ENCODE results near the gene EVI2A. TPM values are rescaled to one million over a fixed set of nuclear protein-coding genes. Genes with fewer than 3 reads are reported as not detected.

The EVI2A gene
- total and polyA plus RNA-seq, 2 experiments from 2014 or later: 1.3 TPM; not detected in 1

DNA sequence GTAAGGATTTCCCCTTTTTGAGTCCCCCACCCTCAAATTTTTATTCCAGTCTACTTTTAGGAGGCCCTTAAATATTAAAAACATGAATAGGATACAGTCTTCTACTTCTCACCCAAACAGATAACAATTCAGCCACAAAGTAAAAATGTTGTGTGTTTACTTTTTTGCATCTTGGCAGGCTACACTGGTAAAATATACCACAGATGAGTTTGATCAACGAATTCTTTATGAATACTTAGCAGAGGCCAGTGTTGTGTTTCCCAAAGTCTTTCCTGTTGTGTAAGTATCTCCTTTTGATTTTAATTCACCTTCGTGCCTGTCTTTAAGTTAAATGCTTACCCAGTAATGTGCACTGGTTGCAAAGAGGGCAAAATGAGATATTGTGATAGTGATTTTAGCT lies 35.7 kb upstream of the EVI2A start:
- H2AFZ ChIP-seq: no peak overlapping the region
- no peaks in the 10 kb centered on the region for H3K27me3 Mint-ChIP-seq (ENCODE audit: insufficient read depth, low read depth, poor library complexity)
- H3K4me1 Mint-ChIP-seq: peaks cover 2% of the 10 kb centered on the region; the same call in 2 of the 3 replicates
- DNase-seq (ENCODE audit: low spot score): no peak
- no peak for ATAC-seq
- peak overlapping the region; percentile 3; the same call in 1 of the 2 replicates for H3K27ac ChIP-seq (ENCODE audit: low read depth)
- TF ChIP-seq POLR2AphosphoS5 (IDR thresholded peaks at IDR 0.05; ENCODE audit: low read depth) (no peak), CREB1 (CRISPR knock-in tag; IDR thresholded peaks at IDR 0.05; ENCODE audit: low read depth) (no peak)
- TF ChIP-seq, protein P1, sequence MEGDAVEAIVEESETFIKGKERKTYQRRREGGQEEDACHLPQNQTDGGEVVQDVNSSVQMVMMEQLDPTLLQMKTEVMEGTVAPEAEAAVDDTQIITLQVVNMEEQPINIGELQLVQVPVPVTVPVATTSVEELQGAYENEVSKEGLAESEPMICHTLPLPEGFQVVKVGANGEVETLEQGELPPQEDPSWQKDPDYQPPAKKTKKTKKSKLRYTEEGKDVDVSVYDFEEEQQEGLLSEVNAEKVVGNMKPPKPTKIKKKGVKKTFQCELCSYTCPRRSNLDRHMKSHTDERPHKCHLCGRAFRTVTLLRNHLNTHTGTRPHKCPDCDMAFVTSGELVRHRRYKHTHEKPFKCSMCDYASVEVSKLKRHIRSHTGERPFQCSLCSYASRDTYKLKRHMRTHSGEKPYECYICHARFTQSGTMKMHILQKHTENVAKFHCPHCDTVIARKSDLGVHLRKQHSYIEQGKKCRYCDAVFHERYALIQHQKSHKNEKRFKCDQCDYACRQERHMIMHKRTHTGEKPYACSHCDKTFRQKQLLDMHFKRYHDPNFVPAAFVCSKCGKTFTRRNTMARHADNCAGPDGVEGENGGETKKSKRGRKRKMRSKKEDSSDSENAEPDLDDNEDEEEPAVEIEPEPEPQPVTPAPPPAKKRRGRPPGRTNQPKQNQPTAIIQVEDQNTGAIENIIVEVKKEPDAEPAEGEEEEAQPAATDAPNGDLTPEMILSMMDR (conservative IDR thresholded peaks at IDR 0.05; ENCODE audit: low read depth in 2 of 2): no peak
- TF ChIP-seq, protein P2, sequence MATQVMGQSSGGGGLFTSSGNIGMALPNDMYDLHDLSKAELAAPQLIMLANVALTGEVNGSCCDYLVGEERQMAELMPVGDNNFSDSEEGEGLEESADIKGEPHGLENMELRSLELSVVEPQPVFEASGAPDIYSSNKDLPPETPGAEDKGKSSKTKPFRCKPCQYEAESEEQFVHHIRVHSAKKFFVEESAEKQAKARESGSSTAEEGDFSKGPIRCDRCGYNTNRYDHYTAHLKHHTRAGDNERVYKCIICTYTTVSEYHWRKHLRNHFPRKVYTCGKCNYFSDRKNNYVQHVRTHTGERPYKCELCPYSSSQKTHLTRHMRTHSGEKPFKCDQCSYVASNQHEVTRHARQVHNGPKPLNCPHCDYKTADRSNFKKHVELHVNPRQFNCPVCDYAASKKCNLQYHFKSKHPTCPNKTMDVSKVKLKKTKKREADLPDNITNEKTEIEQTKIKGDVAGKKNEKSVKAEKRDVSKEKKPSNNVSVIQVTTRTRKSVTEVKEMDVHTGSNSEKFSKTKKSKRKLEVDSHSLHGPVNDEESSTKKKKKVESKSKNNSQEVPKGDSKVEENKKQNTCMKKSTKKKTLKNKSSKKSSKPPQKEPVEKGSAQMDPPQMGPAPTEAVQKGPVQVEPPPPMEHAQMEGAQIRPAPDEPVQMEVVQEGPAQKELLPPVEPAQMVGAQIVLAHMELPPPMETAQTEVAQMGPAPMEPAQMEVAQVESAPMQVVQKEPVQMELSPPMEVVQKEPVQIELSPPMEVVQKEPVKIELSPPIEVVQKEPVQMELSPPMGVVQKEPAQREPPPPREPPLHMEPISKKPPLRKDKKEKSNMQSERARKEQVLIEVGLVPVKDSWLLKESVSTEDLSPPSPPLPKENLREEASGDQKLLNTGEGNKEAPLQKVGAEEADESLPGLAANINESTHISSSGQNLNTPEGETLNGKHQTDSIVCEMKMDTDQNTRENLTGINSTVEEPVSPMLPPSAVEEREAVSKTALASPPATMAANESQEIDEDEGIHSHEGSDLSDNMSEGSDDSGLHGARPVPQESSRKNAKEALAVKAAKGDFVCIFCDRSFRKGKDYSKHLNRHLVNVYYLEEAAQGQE (IDR thresholded peaks at IDR 0.05; ENCODE audit: unreplicated experiment): no peak
- H3K36me3 Mint-ChIP-seq (ENCODE audit: low read depth): peaks cover 13% of the 10 kb centered on the region; the same call in 2 of the 3 replicates
- H3K27me3 ChIP-seq (ENCODE audit: insufficient read depth): no peaks in the 10 kb centered on the region
- H3K4me1 ChIP-seq (ENCODE audit: insufficient read depth): no peaks in the 10 kb centered on the region
- no peak overlapping the region for H3K27ac Mint-ChIP-seq
- no peaks in the 10 kb centered on the region for H4K20me1 ChIP-seq (replicated peaks; ENCODE audit: insufficient read depth)
- H3K36me3 ChIP-seq (ENCODE audit: insufficient read depth): peaks cover 3% of the 10 kb centered on the region; the same call in 1 of the 2 replicates
- no peak overlapping the region for H3K4me3 ChIP-seq
- no peak overlapping the region for H3K4me3 Mint-ChIP-seq
- H3K4me2 ChIP-seq: no peak overlapping the region
- no peaks in the 10 kb centered on the region for H3F3A ChIP-seq (replicated peaks; ENCODE audit: low read depth)
- H3K79me2 ChIP-seq (replicated peaks; ENCODE audit: insufficient read depth): no peaks in the 10 kb centered on the region
- no peaks in the 10 kb centered on the region for H3K9me2 ChIP-seq (ENCODE audit: insufficient read depth)
- no peaks in the 10 kb centered on the region for H3K9me3 Mint-ChIP-seq

DNA sequence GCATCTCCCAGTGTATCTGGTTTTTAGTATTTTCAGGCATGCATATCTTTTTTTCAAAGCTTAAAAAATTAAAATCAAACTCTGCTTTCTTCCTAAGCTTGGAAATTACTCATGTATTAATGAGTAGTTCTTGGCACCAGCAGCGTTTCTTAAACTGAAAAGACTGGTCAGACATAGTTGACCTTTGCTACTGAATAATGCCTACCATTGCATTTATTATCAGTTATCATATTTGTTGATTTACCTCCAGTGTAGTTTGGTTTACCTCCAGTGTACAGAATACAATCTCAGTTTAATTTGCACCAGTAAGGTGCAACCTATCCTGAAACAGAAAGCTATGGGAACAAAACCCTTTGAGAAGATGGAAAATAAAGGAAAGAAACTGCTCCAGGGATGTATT lies 34.5 kb upstream of the EVI2A start:
- no peak overlapping the region for H3K4me2 ChIP-seq
- no peaks in the 10 kb centered on the region for H3F3A ChIP-seq (replicated peaks; ENCODE audit: low read depth)
- Mint-ChIP-seq H3K4me1 (no peaks in the 10 kb centered on the region), H3K4me3 (no peak overlapping the region), H3K27me3 (ENCODE audit: insufficient read depth, low read depth, poor library complexity) (no peaks in the 10 kb centered on the region), H3K27ac (no peak overlapping the region), H3K9me3 (no peaks in the 10 kb centered on the region), H3K36me3 (ENCODE audit: low read depth) (peaks cover 10% of the 10 kb centered on the region; the same call in 2 of the 3 replicates)
- H3K4me3 ChIP-seq: no peak overlapping the region
- H3K79me2 ChIP-seq (replicated peaks; ENCODE audit: insufficient read depth): no peaks in the 10 kb centered on the region
- DNase-seq (ENCODE audit: low spot score) (no peak), ATAC-seq (no peak)
- no peaks in the 10 kb centered on the region for H3K27me3 ChIP-seq (ENCODE audit: insufficient read depth)
- no peaks in the 10 kb centered on the region for H3K9me2 ChIP-seq (ENCODE audit: insufficient read depth)
- no peaks in the 10 kb centered on the region for H3K4me1 ChIP-seq (ENCODE audit: insufficient read depth)
- H4K20me1 ChIP-seq (replicated peaks; ENCODE audit: insufficient read depth): no peaks in the 10 kb centered on the region
- no peak overlapping the region for H2AFZ ChIP-seq
- peaks cover 3% of the 10 kb centered on the region; the same call in 1 of the 2 replicates for H3K36me3 ChIP-seq (ENCODE audit: insufficient read depth)
- H3K27ac ChIP-seq (ENCODE audit: low read depth): no peak overlapping the region; the same call in 1 of the 2 replicates
- TF ChIP-seq, protein P2 (IDR thresholded peaks at IDR 0.05; ENCODE audit: unreplicated experiment): no peak
- TF ChIP-seq EZH2 (IDR thresholded peaks at IDR 0.05; ENCODE audit: low read depth, unreplicated experiment): no peak
- TF ChIP-seq EZH2phosphoT487 (IDR thresholded peaks at IDR 0.05; ENCODE audit: unreplicated experiment): no peak

Measured in GM23338 (cell line).